AG04449 (cell line): ENCODE results near the gene MDP1.
"Not testable (repeated sequence)": the region's sequence is repeated elsewhere in the genome, so short reads cannot be mapped to it uniquely, and the experiment has no call there.

ENCODE experiments used
- CTCF ChIA-PET: fragments of 350-600 bp; formaldehyde crosslinking; extraction: SDS; loops from one replicate; lab custom pipeline; 2021; ENCODE audit warnings: antibody characterized with exemption; lab: Yijun Ruan, JAX
- POLR2A ChIA-PET: fragments of 400-600, 350-600 bp; formaldehyde crosslinking; extraction: SDS; loops from one replicate; lab custom pipeline; 2020; ENCODE audit warnings: antibody characterized with exemption, inconsistent platforms; lab: Yijun Ruan, JAX
- DNase-seq: peaks from one replicate; pipeline ENCODE4 v3.0.0-alpha.2; 2010; ENCODE audit warnings: low read depth, low spot score
- H3K4me3 ChIP-seq: 2 replicates; pipeline ENCODE4 v1.5.1; 2011; ENCODE audit warnings: low read depth, mild to moderate bottlenecking, control low read depth, low read length
- TF ChIP-seq, protein P1 (sequence below): IDR thresholded peaks from one replicate; pipeline ENCODE4 v1.5.1; 2011; ENCODE audit warnings: mild to moderate bottlenecking, moderate library complexity, low read length, control low read depth, inconsistent platforms; ENCODE audit not compliant: insufficient read depth; ENCODE audit errors: missing control alignments

The MDP1 gene

GRCh38 chr14:24228902-24229301, 13.0 kb upstream of the MDP1 start:
- H3K4me3 ChIP-seq, result no peak overlapping the region
- ChIA-PET CTCF (interaction anchor here (0.9 to 2.4 kb wide), 4 partner anchors 14 to 138 kb away, joined by 4 to 10 read pairs (median 4); partner anchors contain the start of genes CHMP4A and TINF2), POLR2A (interaction anchor here (0.7 kb wide), 1 partner anchor 79 kb away, joined by 5 read pairs; no protein-coding TSS in a partner anchor)
- TF ChIP-seq, protein P1, sequence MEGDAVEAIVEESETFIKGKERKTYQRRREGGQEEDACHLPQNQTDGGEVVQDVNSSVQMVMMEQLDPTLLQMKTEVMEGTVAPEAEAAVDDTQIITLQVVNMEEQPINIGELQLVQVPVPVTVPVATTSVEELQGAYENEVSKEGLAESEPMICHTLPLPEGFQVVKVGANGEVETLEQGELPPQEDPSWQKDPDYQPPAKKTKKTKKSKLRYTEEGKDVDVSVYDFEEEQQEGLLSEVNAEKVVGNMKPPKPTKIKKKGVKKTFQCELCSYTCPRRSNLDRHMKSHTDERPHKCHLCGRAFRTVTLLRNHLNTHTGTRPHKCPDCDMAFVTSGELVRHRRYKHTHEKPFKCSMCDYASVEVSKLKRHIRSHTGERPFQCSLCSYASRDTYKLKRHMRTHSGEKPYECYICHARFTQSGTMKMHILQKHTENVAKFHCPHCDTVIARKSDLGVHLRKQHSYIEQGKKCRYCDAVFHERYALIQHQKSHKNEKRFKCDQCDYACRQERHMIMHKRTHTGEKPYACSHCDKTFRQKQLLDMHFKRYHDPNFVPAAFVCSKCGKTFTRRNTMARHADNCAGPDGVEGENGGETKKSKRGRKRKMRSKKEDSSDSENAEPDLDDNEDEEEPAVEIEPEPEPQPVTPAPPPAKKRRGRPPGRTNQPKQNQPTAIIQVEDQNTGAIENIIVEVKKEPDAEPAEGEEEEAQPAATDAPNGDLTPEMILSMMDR, result no peak
- no peak for DNase-seq

GRCh38 chr14:24226473-24226872, 10.6 kb upstream of the MDP1 start:
- POLR2A ChIA-PET, result no interaction called here
- no peak for DNase-seq
- TF ChIP-seq, protein P1, result no peak
- CTCF ChIA-PET, result interaction anchor here (1.5 to 2.4 kb wide), 2 partner anchors 16 to 71 kb away, joined by 10 to 12 read pairs; partner anchors contain the start of gene TINF2
- H3K4me3 ChIP-seq, result no peak overlapping the region

DNA sequence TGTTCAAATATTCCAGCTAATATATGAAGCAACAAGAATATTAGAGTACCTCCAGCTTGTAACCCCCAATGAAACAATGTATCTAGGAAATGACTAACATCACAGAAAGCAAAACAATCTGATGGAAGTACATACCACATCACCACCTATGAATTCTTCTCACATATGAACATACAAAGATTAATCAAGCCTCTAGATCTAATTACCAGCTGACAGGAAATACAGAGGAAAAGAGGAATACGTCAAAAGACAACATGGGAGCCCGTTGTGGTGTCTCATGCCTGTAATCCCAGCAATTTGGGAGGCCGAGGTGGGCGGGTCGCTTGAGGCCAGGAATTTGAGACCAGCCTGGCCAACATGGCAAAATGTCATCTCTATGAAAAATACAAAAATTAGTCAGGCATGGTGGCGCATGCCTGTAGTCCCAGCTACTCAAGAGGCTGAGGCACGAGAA, 8.8 kb upstream of the MDP1 start:
- DNase-seq, result no peak
- ChIA-PET CTCF (interaction anchor here (0.9 to 2.3 kb wide), 5 partner anchors 9 to 72 kb away, joined by 3 to 13 read pairs (median 8); partner anchors contain the start of genes CHMP4A and MDP1), POLR2A (interaction anchor here (0.8 to 1.7 kb wide), 4 partner anchors 11 to 40 kb away, joined by 3 to 6 read pairs (median 4); partner anchors contain the start of genes CHMP4A and TINF2)
- TF ChIP-seq, protein P1, result no peak
- H3K4me3 ChIP-seq, result no peak overlapping the region

- POLR2A ChIA-PET, H3K4me3 ChIP-seq, DNase-seq: not testable (repeated sequence)
- CTCF ChIA-PET, result interaction anchor here (0.9 to 2.3 kb wide), 4 partner anchors 9 to 84 kb away, joined by 3 to 8 read pairs (median 4); partner anchors contain the start of gene CHMP4A
These were observed 7.1 kb upstream of the MDP1 start for GRCh38 chr14:24222987-24223386.

DNA sequence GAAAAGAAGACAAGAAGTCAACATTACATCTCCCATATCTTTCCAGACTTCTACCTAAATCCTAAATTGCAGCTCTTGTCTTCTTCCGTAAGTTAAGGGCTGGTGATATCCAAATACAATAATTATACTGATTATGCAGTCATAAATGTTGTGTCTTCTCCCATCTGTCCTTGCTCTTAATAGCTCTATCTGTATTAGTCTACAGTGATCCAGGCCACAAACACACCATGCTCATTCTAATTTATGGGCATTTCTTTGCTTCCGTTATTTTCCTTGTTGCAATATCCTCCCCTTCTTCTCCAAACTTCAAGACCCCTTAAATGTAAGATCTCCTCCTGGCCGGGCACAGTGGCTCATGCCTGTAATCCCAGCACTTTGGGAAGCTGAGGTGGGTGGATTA, 3.7 kb upstream of the MDP1 start:
- ChIA-PET CTCF (interaction anchor here (0.7 to 4.2 kb wide), 7 partner anchors 24 to 161 kb away, joined by 3 to 38 read pairs (median 8); partner anchors contain the start of genes CIDEB and RABGGTA), POLR2A (interaction anchor here (1.2 kb wide), 1 partner anchor 77 kb away, joined by 3 read pairs; no protein-coding TSS in a partner anchor)
- TF ChIP-seq, protein P1, result no peak
- DNase-seq, result no peak
- no peak overlapping the region for H3K4me3 ChIP-seq

DNA sequence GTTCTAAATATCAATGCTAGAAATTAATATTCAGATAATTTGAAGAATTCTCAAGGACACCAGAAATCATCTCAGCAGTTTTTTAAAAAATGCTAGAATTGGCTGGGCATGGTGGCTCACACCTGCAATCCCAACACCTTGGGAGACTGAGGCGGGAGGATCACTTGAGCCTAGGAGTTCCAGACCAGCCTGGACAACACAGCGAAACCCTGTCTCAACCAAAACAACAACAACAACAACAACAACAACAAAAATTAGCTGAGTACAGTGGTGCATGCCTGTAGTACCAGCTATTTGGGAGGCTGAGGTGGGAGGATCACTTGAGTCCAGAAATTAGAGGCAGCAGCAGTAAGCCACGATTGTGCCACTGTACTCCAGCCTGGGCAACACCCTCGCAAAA, 3.2 kb upstream of the MDP1 start:
- ChIA-PET CTCF (interaction anchor here (0.9 to 4.2 kb wide), 5 partner anchors 24 to 89 kb away, joined by 3 to 38 read pairs (median 8); partner anchors contain the start of genes CIDEB and RABGGTA), POLR2A (no interaction called here)
- DNase-seq, result no peak
- TF ChIP-seq, protein P1, result no peak
- H3K4me3 ChIP-seq, result no peak overlapping the region

- H3K4me3 ChIP-seq, DNase-seq, POLR2A ChIA-PET: not testable (repeated sequence)
- CTCF ChIA-PET, result interaction anchor here (1.3 to 5.3 kb wide), 8 partner anchors 11 to 91 kb away, joined by 3 to 89 read pairs (median 6); partner anchors contain the start of genes CIDEB, DHRS1, LTB4R2 and NOP9
These were observed 1.0 kb upstream of the MDP1 start for GRCh38 chr14:24216876-24217275.
